ENCODE measurements around the gene FOCAD.

GRCh38 chr9:20742833-20743232 is 58.8 kb downstream of the FOCAD start:
- TF ChIP-seq CTCF (IDR thresholded peaks at IDR 0.05; ENCODE audit: control extremely low read depth in 1 of 3, insufficient read depth in 1 of 3, low read depth in 1 of 3, low read length in 3 of 3) (no peak), YY1 (IDR thresholded peaks at IDR 0.05; ENCODE audit: low read depth, low read length) (no peak), CEBPB (IDR thresholded peaks at IDR 0.05; ENCODE audit: low read depth, low read length) (no peak), POLR2A (IDR thresholded peaks at IDR 0.05; ENCODE audit: control extremely low read depth in 1 of 2, low read depth in 2 of 2, low read length in 2 of 2) (no peak), KDM1A (IDR thresholded peaks at IDR 0.05; ENCODE audit: borderline replicate concordance, low read length) (no peak), NANOG (IDR thresholded peaks at IDR 0.05; ENCODE audit: insufficient read depth, low read depth, low read length, poor library complexity, severe bottlenecking) (no peak), EZH2 (IDR thresholded peaks at IDR 0.05; ENCODE audit: low read depth, low read length, severe bottlenecking) (no peak), GABPA (IDR thresholded peaks at IDR 0.05; ENCODE audit: borderline replicate concordance, insufficient read depth, low read length) (no peak), EP300 (IDR thresholded peaks at IDR 0.05; ENCODE audit: borderline replicate concordance in 1 of 2, low read depth in 2 of 2, low read length in 2 of 2) (no peak)

Measured in H1 (cell line).